HepG2 (cell line): Measurements from ENCODE around the gene TMEM131. TPM values are rescaled to one million over a fixed set of nuclear protein-coding genes. Genes with fewer than 3 reads are reported as not detected.

ENCODE experiments used
- ATAC-seq: fragments of 200-7000 bp; cut with Tn5 transposase; 3 replicates; pipeline ENCODE4 v1.9.1; 2020; ENCODE audit warnings: mild to moderate bottlenecking, moderate library complexity
- BruUV-seq: library from RNA; stranded (reverse); fragments of 400-500 nt; replicated peaks from 2 replicates; lab custom pipeline; 2021; lab: Mats Ljungman, UMichigan
- CTCF ChIA-PET: fragments of 300-600 bp; formaldehyde crosslinking; extraction: SDS; loops from one replicate; lab custom pipeline; 2021; ENCODE audit warnings: low total read pairs, inconsistent platforms, low intra/inter-chr PET ratio; lab: Yijun Ruan, JAX
- POLR2A ChIA-PET: fragments of 350-600 bp; sonication (Branson Sonifier 250); formaldehyde crosslinking; loops from one replicate; lab custom pipeline; 2020; ENCODE audit warnings: antibody characterized with exemption, inconsistent platforms; lab: Yijun Ruan, JAX
- DNase-seq: peaks from one replicate; pipeline ENCODE4 v3.0.0-alpha.2; 2015; ENCODE audit warnings: low spot score
- FAIRE-seq: peaks from 3 replicates; lab custom pipeline; 2011; peaks lifted over from hg19 to GRCh38; lab: Jason Lieb, UNC
- H2AFZ ChIP-seq: one replicate; pipeline ENCODE4 v1.6.1; 2011; ENCODE audit warnings: low read length, inconsistent platforms
- H3K27ac ChIP-seq: fragments of 300-600 bp; 3 replicates; pipeline ENCODE4 v1.8.0; 2011; ENCODE audit warnings: mixed run types, mild to moderate bottlenecking, mixed read lengths, low read length, inconsistent platforms; ENCODE audit not compliant: insufficient read depth; ENCODE audit errors: extremely low read length
- H3K27me3 ChIP-seq, 2 experiments: fragments of 200-600 bp in 1 of 2; 2 replicates in 1 of 2; 3 replicates in 1 of 2; pipeline versions ENCODE4 v1.6.0 to v1.8.0; 2011; ENCODE audit warnings: low read length in 2 of 2, mild to moderate bottlenecking in 2 of 2, moderate library complexity in 2 of 2, inconsistent platforms in 1 of 2; ENCODE audit not compliant: insufficient read depth in 2 of 2, control insufficient read depth in 1 of 2
- H3K36me3 ChIP-seq, 2 experiments: fragments of 200-600 bp in 1 of 2; replicated peaks in 1 of 2; 2 replicates in 1 of 2; 3 replicates in 1 of 2; pipeline versions ENCODE4 v1.5.1 to v1.8.0; 2011; ENCODE audit warnings: low read length in 2 of 2, inconsistent platforms in 1 of 2; ENCODE audit not compliant: insufficient read depth in 2 of 2, control insufficient read depth in 1 of 2
- H3K4me1 ChIP-seq: 2 replicates; pipeline ENCODE4 v1.5.1; 2012; ENCODE audit warnings: low read length, inconsistent platforms; ENCODE audit not compliant: insufficient read depth
- H3K4me2 ChIP-seq: 2 replicates; pipeline ENCODE4 v1.6.0; 2011; ENCODE audit warnings: low read depth, low read length, inconsistent platforms
- H3K4me3 ChIP-seq, 3 experiments: fragments of 200-600 bp in 1 of 3; sonication (generic), shearing (Covaris generic) in 1 of 3; replicated peaks in 1 of 3; 2 replicates each; pipeline ENCODE4 v1.5.1; 2011 to 2016; ENCODE audit warnings: low read length in 3 of 3, inconsistent platforms in 2 of 3, low read depth in 2 of 3, mild to moderate bottlenecking in 2 of 3, control low read depth in 1 of 3, mixed read lengths in 1 of 3; ENCODE audit not compliant: insufficient read depth in 1 of 3
- H3K79me2 ChIP-seq: one replicate; pipeline ENCODE4 v1.6.1; 2011; ENCODE audit warnings: low read length, inconsistent platforms; ENCODE audit not compliant: insufficient read depth
- H3K9ac ChIP-seq: 2 replicates; pipeline ENCODE4 v1.6.0; 2011; ENCODE audit warnings: mild to moderate bottlenecking, low read depth, low read length, inconsistent platforms; ENCODE audit not compliant: insufficient read depth
- H3K9me3 ChIP-seq: 2 replicates; pipeline ENCODE4 v1.5.1; 2012; ENCODE audit warnings: mild to moderate bottlenecking, low read length
- H4K20me1 ChIP-seq: 2 replicates; pipeline ENCODE4 v1.6.0; 2011; ENCODE audit warnings: inconsistent platforms, mild to moderate bottlenecking, low read length, moderate library complexity; ENCODE audit not compliant: insufficient read depth
- WGBS: methylation state at CpG from one replicate; pipeline ENCODE4 v1.1.6; 2017; ENCODE audit warnings: low lambda C conversion rate; 5-methylcytosine and 5-hydroxymethylcytosine counted together
- in situ Hi-C: cut with HindIII; loops from 2 replicates; pipeline ENCODE4 v1.10.0; 2017; ENCODE audit warnings: low pct_unique_long_range_greater_than_20kb; ENCODE audit not compliant: extremely low pct_ligation_motif_present
- intact Hi-C: fragments of 100-400 bp; cut with micrococcal nuclease; formaldehyde crosslinking; loops from one replicate; pipeline ENCODE4 v1.10.0; 2022; ENCODE audit not compliant: unreplicated experiment
- polyA plus RNA-seq, 8 experiments: library from polyadenylated mRNA; depleted of rRNA in 3 of 8; stranded (reverse) in 7 of 8; unstranded in 1 of 8; fragments of >200 nt; fragmentation: Illumina TruSeq in 4 of 8; extraction: Trizol in 4 of 8; gene quantifications; 2 replicates each; pipeline versions ENCODE4 v1.2.1 to v1.2.3, GENCODE V29; 2011 to 2016; ENCODE audit warnings: low read depth in 4 of 8, missing spikeins in 1 of 8, mixed read lengths in 1 of 8; ENCODE audit not compliant: insufficient read depth in 1 of 8
- total RNA-seq, 5 experiments: library from RNA; depleted of rRNA; stranded (reverse); fragments of >200 nt; fragmentation: Illumina TruSeq; extraction: Trizol; gene quantifications; 2 replicates each; pipeline ENCODE4 v1.2.3, GENCODE V29; 2016; ENCODE audit warnings: low read depth in 1 of 5
- TF ChIP-seq, protein P1 (sequence below): fragments of 450-650 bp; IDR thresholded peaks from 2 replicates; pipeline ENCODE4 v1.6.1; 2016
- TF ChIP-seq, protein P2 (sequence below): sonication (generic); formaldehyde crosslinking; IDR thresholded peaks from 2 replicates; pipeline ENCODE4 v1.5.0; 2020; ENCODE audit warnings: mild to moderate bottlenecking, missing genetic modification reagents, borderline replicate concordance

TMEM131 gene
- total and polyA plus RNA-seq, 2 of the 13 experiments (the other 11 are each of a cell fraction or from before 2014, with no cell fraction given): 17.9 to 19.5 TPM

DNA sequence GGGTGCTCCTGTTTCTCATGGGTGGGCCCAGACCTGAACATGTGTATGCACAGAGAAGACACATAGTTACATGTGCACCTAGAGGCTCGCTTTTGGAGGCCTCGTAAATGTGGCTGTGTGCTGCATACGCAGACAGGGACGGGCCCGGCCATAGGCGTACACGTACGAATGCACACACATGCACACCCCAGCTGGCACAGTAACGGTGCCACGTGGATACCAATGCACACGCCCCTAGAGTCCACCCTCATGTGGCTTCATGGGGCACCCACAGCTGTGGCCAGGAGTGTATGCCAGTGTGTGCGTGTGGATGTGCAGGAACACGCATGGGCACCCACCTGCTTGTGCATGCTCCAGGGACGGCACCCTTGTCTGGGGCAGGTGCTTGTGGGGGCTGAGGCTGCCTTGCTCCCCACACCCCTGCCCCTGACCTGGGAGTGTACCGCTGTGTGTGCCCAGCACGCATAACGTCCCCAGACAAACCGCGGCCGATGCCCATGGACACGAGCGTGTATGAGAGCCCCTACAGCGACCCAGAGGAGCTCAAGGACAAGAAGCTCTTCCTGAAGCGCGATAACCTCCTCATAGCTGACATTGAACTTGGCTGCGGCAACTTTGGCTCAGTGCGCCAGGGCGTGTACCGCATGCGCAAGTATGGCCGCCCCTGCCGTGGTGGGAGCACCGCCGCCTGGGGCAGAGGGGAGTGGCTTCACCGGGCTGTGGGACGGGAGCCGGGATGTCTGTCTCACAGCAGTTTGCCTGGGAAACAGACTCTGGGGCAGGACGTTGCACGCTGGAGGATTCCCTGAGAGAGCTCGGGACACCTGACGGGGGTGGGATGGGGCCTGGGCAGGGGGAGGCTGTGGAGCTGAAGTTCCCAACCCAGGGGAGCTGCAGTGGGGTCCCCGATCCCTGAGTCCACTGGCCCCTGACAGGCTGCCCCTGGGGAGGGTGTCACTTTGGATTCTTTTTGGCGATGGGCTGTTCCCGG lies 261.4 kb downstream of the TMEM131 start:
- TF ChIP-seq, protein P1, sequence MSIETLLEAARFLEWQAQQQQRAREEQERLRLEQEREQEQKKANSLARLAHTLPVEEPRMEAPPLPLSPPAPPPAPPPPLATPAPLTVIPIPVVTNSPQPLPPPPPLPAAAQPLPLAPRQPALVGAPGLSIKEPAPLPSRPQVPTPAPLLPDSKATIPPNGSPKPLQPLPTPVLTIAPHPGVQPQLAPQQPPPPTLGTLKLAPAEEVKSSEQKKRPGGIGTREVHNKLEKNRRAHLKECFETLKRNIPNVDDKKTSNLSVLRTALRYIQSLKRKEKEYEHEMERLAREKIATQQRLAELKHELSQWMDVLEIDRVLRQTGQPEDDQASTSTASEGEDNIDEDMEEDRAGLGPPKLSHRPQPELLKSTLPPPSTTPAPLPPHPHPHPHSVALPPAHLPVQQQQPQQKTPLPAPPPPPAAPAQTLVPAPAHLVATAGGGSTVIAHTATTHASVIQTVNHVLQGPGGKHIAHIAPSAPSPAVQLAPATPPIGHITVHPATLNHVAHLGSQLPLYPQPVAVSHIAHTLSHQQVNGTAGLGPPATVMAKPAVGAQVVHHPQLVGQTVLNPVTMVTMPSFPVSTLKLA: peak; percentile 67
- TF ChIP-seq, protein P2, sequence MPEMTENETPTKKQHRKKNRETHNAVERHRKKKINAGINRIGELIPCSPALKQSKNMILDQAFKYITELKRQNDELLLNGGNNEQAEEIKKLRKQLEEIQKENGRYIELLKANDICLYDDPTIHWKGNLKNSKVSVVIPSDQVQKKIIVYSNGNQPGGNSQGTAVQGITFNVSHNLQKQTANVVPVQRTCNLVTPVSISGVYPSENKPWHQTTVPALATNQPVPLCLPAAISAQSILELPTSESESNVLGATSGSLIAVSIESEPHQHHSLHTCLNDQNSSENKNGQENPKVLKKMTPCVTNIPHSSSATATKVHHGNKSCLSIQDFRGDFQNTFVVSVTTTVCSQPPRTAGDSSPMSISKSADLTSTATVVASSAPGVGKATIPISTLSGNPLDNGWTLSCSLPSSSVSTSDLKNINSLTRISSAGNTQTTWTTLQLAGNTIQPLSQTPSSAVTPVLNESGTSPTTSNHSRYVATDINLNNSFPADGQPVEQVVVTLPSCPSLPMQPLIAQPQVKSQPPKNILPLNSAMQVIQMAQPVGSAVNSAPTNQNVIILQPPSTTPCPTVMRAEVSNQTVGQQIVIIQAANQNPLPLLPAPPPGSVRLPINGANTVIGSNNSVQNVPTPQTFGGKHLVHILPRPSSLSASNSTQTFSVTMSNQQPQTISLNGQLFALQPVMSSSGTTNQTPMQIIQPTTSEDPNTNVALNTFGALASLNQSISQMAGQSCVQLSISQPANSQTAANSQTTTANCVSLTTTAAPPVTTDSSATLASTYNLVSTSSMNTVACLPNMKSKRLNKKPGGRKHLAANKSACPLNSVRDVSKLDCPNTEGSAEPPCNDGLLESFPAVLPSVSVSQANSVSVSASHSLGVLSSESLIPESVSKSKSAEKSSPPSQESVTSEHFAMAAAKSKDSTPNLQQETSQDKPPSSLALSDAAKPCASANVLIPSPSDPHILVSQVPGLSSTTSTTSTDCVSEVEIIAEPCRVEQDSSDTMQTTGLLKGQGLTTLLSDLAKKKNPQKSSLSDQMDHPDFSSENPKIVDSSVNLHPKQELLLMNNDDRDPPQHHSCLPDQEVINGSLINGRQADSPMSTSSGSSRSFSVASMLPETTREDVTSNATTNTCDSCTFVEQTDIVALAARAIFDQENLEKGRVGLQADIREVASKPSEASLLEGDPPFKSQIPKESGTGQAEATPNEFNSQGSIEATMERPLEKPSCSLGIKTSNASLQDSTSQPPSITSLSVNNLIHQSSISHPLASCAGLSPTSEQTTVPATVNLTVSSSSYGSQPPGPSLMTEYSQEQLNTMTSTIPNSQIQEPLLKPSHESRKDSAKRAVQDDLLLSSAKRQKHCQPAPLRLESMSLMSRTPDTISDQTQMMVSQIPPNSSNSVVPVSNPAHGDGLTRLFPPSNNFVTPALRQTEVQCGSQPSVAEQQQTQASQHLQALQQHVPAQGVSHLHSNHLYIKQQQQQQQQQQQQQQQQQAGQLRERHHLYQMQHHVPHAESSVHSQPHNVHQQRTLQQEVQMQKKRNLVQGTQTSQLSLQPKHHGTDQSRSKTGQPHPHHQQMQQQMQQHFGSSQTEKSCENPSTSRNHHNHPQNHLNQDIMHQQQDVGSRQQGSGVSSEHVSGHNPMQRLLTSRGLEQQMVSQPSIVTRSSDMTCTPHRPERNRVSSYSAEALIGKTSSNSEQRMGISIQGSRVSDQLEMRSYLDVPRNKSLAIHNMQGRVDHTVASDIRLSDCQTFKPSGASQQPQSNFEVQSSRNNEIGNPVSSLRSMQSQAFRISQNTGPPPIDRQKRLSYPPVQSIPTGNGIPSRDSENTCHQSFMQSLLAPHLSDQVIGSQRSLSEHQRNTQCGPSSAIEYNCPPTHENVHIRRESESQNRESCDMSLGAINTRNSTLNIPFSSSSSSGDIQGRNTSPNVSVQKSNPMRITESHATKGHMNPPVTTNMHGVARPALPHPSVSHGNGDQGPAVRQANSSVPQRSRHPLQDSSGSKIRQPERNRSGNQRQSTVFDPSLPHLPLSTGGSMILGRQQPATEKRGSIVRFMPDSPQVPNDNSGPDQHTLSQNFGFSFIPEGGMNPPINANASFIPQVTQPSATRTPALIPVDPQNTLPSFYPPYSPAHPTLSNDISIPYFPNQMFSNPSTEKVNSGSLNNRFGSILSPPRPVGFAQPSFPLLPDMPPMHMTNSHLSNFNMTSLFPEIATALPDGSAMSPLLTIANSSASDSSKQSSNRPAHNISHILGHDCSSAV (CRISPR knock-in tag): no peak
- Histone ChIP-seq H3K36me3 (no peaks in the 10 kb centered on the region), H3K4me1 (no peaks in the 10 kb centered on the region), H2AFZ (no peak overlapping the region), H3K4me2 (no peak overlapping the region), H3K4me3 (no peak overlapping the region), H3K27ac (no peak overlapping the region), H3K9ac (no peak overlapping the region), H3K79me2 (no peaks in the 10 kb centered on the region), H3K9me3 (peaks cover 10% of the 10 kb centered on the region; the same call in 1 of the 2 replicates), H4K20me1 (no peaks in the 10 kb centered on the region), H3K27me3 (peaks cover 2 to 33% of the 10 kb centered on the region in 2 experiments; a peak in 4 of 5 replicates)
- WGBS: 65% methylated on average over 28 of the region's 44 CpGs
- no peak for ATAC-seq
- CTCF ChIA-PET: no interaction called here
- BruUV-seq: no TSS peak
- intact Hi-C loops: no loop called here
- POLR2A ChIA-PET: no interaction called here
- in situ Hi-C loops: no loop called here
- no peak for DNase-seq
- no peak for FAIRE-seq
